ENCODE results near the gene SPATA25.

The SPATA25 gene

GRCh38 chr20:45867819-45868176 is 19.6 kb downstream of the SPATA25 start:
- TF ChIP-seq CTCF (IDR thresholded peaks at IDR 0.05) = no peak

- no peak for TF ChIP-seq CTCF (IDR thresholded peaks at IDR 0.05)
Measured at GRCh38 chr20:45867136-45867818, 20.1 kb downstream of the SPATA25 start.

DNA sequence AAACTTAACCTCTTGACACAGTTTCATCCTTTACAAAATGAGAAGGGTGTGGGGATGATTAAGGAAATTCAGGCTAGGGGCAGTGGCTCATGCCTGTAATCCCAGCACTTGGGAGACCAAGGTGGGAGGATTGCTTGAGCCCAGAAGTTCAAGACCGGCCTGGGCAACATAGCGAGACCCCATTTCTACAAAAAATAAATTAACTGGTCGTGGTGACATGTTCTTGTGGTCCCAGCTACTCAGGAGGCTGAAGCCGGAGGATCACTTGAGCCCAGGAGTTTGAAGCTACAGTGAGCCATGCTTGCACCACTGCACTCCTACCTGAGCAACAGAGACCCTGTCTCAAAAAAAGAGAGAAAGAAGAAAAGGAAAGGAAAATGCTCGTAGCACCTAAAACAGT is 21.0 kb downstream of the SPATA25 start:
- no peak for TF ChIP-seq CTCF (IDR thresholded peaks at IDR 0.05)

DNA sequence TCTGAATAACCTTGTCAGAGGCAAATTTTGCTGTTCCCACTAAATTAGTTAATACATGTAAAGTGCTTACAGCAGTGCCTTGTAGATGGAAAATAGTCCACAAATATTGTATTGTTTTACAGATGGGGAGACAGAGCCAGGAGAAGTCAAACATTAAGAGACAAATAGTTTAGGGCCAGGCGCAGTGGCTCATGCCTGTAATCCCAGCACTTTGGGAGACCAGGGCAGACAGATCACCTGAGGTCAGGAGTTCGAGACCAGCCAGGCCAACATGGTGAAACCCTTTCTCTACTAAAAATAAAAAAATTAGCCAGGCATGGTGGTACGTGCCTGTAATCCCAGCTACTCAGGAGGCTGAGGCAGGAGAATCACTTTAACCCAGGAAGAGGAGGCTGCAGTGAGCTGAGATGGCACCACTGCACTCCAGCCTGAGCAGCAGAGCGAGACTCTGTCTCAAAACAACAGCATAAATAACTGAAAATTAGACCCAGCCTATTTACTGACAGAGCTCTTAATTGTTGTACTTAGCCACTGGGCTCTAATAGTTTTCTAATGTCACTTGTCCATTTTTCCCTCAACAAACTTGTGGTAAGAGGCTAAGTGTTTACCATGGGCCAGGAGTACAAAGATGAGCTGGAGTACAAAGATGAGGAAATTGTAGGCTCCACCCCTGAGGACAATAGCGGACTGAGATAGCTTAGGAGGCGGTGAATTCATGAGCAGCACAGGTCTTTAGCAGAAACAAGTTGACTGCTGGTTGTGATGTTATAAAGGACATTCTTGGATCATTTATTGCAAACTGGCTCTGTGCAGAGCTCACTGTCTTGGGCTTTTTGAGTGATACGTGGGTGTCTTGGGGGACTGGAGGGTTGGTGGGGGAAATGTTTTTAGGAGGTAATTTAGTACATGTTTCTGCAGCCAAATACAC is 23.6 kb downstream of the SPATA25 start:
- TF ChIP-seq CTCF (IDR thresholded peaks at IDR 0.05) = no peak

DNA sequence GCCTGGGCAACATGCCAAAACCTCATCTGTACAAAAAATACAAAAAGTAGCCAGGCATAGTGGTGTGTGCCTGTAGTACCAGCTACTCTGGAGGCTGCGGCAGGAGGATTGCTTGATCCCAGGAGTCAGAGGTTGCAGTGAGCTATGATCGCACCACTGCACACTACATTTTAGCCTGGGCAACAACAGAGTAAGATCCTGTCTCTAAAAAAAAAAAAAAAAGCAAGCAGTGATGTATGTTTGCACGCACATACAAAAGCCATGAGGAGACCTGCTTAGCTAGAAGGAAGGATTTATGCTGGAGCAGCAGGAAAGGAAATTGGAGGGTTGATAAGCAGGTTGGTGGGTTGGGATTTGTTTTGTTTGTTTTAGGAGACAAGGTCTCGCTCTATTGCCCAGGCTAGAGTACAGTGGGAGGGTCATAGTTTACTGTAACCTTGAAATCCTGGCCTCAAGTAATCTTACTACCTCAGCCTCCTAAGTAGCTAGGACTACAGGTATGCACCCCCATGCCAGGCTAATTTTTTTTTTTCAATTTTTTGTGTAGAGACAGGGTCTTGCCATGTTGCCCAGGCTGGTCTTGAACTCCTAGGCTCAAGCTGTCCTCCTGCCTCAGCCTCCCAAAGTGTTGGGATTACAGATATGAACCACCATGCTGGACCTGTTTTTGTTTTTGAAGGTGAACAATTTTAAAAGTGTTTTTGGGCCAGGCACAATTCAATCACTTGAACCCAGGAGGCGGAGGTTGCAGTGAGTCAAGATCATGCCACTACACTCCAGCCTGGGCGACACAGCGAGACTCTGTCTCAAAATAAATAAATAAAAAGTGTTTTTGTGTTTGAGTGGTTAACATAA is 26.0 kb downstream of the SPATA25 start:
- no peak for TF ChIP-seq CTCF (IDR thresholded peaks at IDR 0.05)

DNA sequence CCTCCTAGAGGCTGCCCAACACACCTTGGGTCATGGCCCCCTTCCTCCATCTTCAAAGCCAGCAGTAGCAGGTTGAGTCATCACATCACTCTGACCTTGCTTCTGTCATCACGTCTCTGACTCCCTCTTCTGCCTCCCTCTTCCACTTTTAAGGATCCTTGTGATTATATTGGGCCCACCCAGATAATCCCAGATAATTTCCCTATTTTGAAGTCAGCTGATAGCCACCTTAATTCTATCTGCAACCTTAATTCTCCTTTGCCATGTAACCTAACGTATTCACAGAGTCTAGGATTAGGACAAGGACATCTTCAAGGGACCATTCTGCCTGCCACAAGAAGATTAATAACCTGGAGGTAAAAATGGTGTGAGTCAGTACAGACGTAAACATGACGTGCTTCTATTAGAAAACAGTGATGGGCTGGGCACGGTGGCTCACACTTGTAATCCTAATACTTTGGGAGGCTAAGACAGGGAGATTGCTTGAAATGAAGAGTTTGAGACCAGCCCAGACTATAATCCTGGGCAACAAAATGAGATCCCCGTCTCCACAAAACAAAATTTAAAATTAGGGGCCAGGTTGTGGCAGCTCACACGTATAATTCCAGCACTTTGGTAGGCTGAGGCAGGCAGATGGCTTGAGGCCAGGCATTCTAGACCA is 26.7 kb downstream of the SPATA25 start:
- no peak for TF ChIP-seq CTCF (IDR thresholded peaks at IDR 0.05)

DNA sequence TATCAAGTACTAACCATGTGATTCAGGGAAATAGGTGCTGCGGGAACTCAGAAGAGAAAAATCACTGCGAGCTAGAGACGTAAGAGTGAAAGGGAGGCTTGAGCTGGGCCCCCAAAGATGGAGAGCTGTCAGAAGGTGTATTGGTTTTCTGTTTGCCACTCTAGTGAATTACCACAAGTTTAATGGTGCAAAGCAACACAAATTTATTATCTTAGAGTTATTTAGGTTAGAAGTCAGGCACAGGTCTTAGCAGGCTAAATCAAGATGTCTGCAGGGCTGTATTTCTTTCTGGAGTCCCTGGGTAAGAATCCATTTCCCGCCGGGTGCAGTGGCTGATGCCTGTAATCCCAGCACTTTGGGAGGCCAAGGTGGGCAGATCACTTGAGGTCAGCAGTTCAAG is 27.5 kb downstream of the SPATA25 start:
- TF ChIP-seq CTCF (IDR thresholded peaks at IDR 0.05) = no peak
